HEK293 (cell line): ENCODE measurements around the gene FILIP1L.

ENCODE experiments used
- CTCF ChIA-PET: fragments of 350-600 bp; formaldehyde crosslinking; extraction: SDS; loops from one replicate; lab custom pipeline; 2021; ENCODE audit warnings: antibody characterized with exemption; lab: Yijun Ruan, JAX
- POLR2A ChIA-PET: fragments of 300-600 bp; formaldehyde crosslinking; extraction: SDS; loops from one replicate; lab custom pipeline; 2020; ENCODE audit warnings: antibody characterized with exemption, inconsistent platforms; lab: Yijun Ruan, JAX
- H3K27ac ChIP-seq: fragments of 200-500 bp; sonication (Bioruptor generic); 2 replicates; pipeline ENCODE4 v1.5.1; 2014; ENCODE audit warnings: low read depth, low read length, control low read depth, inconsistent platforms; ENCODE audit errors: extremely low read depth
- H3K36me3 ChIP-seq, 2 experiments: fragments of 200-500 bp in 1 of 2; sonication (Bioruptor generic) in 1 of 2; 1 replicate in 1 of 2; 2 replicates in 1 of 2; pipeline ENCODE4 v1.5.1; 2014 to 2017; ENCODE audit warnings: inconsistent platforms in 2 of 2, low read length in 2 of 2; ENCODE audit not compliant: control insufficient read depth in 2 of 2, insufficient read depth in 1 of 2
- H3K4me1 ChIP-seq: fragments of 200-500 bp; sonication (Bioruptor generic); 2 replicates; pipeline ENCODE4 v1.5.1; 2014; ENCODE audit warnings: mild to moderate bottlenecking, low read length, inconsistent platforms; ENCODE audit not compliant: control insufficient read depth, insufficient read depth
- H3K4me3 ChIP-seq: 2 replicates; pipeline ENCODE4 v1.5.1; 2011; ENCODE audit warnings: low read depth, mild to moderate bottlenecking, control low read depth, low read length, moderate library complexity
- H3K9me3 ChIP-seq: fragments of 200-500 bp; sonication (Bioruptor generic); 2 replicates; pipeline ENCODE4 v1.5.1; 2014; ENCODE audit warnings: low read depth, low read length, inconsistent platforms; ENCODE audit not compliant: control insufficient read depth, insufficient read depth
- BCL11A ChIP-seq: fragments of 450-650 bp; formaldehyde crosslinking; IDR thresholded peaks from 2 replicates; pipeline ENCODE4 v1.5.1; 2016; ENCODE audit warnings: low read depth, missing biosample characterization, missing genetic modification characterization
- BCL6B ChIP-seq: fragments of 450-650 bp; formaldehyde crosslinking; IDR thresholded peaks from 2 replicates; pipeline ENCODE4 v1.5.1; 2017; ENCODE audit warnings: missing biosample characterization, missing genetic modification characterization
- GFI1B ChIP-seq: fragments of 450-650 bp; formaldehyde crosslinking; IDR thresholded peaks from 2 replicates; pipeline ENCODE4 v1.5.1; 2016; ENCODE audit warnings: missing biosample characterization, missing genetic modification characterization
- GLI2 ChIP-seq: fragments of 450-650 bp; formaldehyde crosslinking; IDR thresholded peaks from 2 replicates; pipeline ENCODE4; 2017; ENCODE audit warnings: missing biosample characterization, missing genetic modification characterization, low read depth, borderline replicate concordance
- HOXA7 ChIP-seq: sonication (generic); formaldehyde crosslinking; IDR thresholded peaks from 2 replicates; pipeline ENCODE4 v1.8.1; 2022; ENCODE audit warnings: missing genetic modification reagents, borderline replicate concordance
- KLF1 ChIP-seq: fragments of 450-650 bp; formaldehyde crosslinking; IDR thresholded peaks from 2 replicates; pipeline ENCODE4 v1.5.1; 2016; ENCODE audit warnings: missing biosample characterization, missing genetic modification characterization
- KLF10 ChIP-seq: fragments of 450-650 bp; IDR thresholded peaks from 2 replicates; pipeline ENCODE4 v1.5.1; 2018; ENCODE audit warnings: missing biosample characterization, mild to moderate bottlenecking, missing genetic modification characterization
- KLF16 ChIP-seq: fragments of 450-650 bp; formaldehyde crosslinking; IDR thresholded peaks from 2 replicates; pipeline ENCODE4 v1.5.1; 2017; ENCODE audit warnings: missing biosample characterization, missing genetic modification characterization
- KLF7 ChIP-seq: fragments of 450-650 bp; formaldehyde crosslinking; IDR thresholded peaks from 2 replicates; pipeline ENCODE4 v1.5.1; 2016; ENCODE audit warnings: missing biosample characterization, missing genetic modification characterization, borderline replicate concordance
- OSR2 ChIP-seq: fragments of 450-650 bp; formaldehyde crosslinking; IDR thresholded peaks from 2 replicates; pipeline ENCODE4 v1.5.1; 2016; ENCODE audit warnings: missing biosample characterization, missing genetic modification characterization
- RBAK ChIP-seq: fragments of 450-650 bp; formaldehyde crosslinking; IDR thresholded peaks from 2 replicates; pipeline ENCODE4 v1.5.1; 2016; ENCODE audit warnings: missing biosample characterization, missing genetic modification characterization
- SCRT1 ChIP-seq: fragments of 450-650 bp; formaldehyde crosslinking; IDR thresholded peaks from 2 replicates; pipeline ENCODE4 v1.5.1; 2016; ENCODE audit warnings: missing biosample characterization, missing genetic modification characterization, borderline replicate concordance
- ZBTB17 ChIP-seq: fragments of 450-650 bp; formaldehyde crosslinking; IDR thresholded peaks from 2 replicates; pipeline ENCODE4 v1.5.1; 2016; ENCODE audit warnings: missing biosample characterization, missing genetic modification characterization
- ZBTB48 ChIP-seq: fragments of 450-650 bp; formaldehyde crosslinking; IDR thresholded peaks from 2 replicates; pipeline ENCODE4 v1.5.1; 2016; ENCODE audit warnings: missing biosample characterization, missing genetic modification characterization
- ZFP3 ChIP-seq: fragments of 450-650 bp; formaldehyde crosslinking; IDR thresholded peaks from 2 replicates; pipeline ENCODE4 v1.5.1; 2016; ENCODE audit warnings: low read depth, missing biosample characterization, missing genetic modification characterization
- ZFP41 ChIP-seq: fragments of 450-650 bp; formaldehyde crosslinking; IDR thresholded peaks from 2 replicates; pipeline ENCODE4 v1.5.1; 2016; ENCODE audit warnings: missing biosample characterization, missing genetic modification characterization, borderline replicate concordance
- ZNF114 ChIP-seq: fragments of 450-650 bp; formaldehyde crosslinking; IDR thresholded peaks from 2 replicates; pipeline ENCODE4 v1.5.0; 2017; ENCODE audit warnings: missing biosample characterization, missing genetic modification characterization
- ZNF221 ChIP-seq: fragments of 450-650 bp; formaldehyde crosslinking; IDR thresholded peaks from 2 replicates; pipeline ENCODE4 v1.5.1; 2017; ENCODE audit warnings: missing biosample characterization, missing genetic modification characterization, borderline replicate concordance
- ZNF266 ChIP-seq: fragments of 450-650 bp; formaldehyde crosslinking; IDR thresholded peaks from 2 replicates; pipeline ENCODE4 v1.5.1; 2016; ENCODE audit warnings: missing biosample characterization, missing genetic modification characterization, low read depth
- ZNF391 ChIP-seq: fragments of 450-650 bp; formaldehyde crosslinking; IDR thresholded peaks from 2 replicates; pipeline ENCODE4 v1.5.1; 2016; ENCODE audit warnings: low read depth, missing biosample characterization, missing genetic modification characterization, borderline replicate concordance
- ZNF449 ChIP-seq: fragments of 450-650 bp; formaldehyde crosslinking; IDR thresholded peaks from 2 replicates; pipeline ENCODE4 v1.5.1; 2017; ENCODE audit warnings: missing biosample characterization, mild to moderate bottlenecking, missing genetic modification characterization, moderate library complexity
- ZNF558 ChIP-seq: fragments of 450-650 bp; formaldehyde crosslinking; IDR thresholded peaks from 2 replicates; pipeline ENCODE4 v1.5.1; 2016; ENCODE audit warnings: missing biosample characterization, missing genetic modification characterization
- ZNF596 ChIP-seq: fragments of 450-650 bp; IDR thresholded peaks from 2 replicates; pipeline ENCODE4 v1.5.0; 2018; ENCODE audit warnings: missing biosample characterization, mild to moderate bottlenecking, missing genetic modification characterization, moderate library complexity
- ZNF623 ChIP-seq: fragments of 450-650 bp; formaldehyde crosslinking; IDR thresholded peaks from 2 replicates; pipeline ENCODE4 v1.5.1; 2016; ENCODE audit warnings: missing biosample characterization, missing genetic modification characterization
- ZNF664 ChIP-seq: fragments of 450-650 bp; formaldehyde crosslinking; IDR thresholded peaks from 2 replicates; pipeline ENCODE4 v1.5.1; 2016; ENCODE audit warnings: missing biosample characterization, missing genetic modification characterization
- ZNF692 ChIP-seq: fragments of 450-650 bp; formaldehyde crosslinking; IDR thresholded peaks from 2 replicates; pipeline ENCODE4 v1.5.1; 2016; ENCODE audit warnings: missing biosample characterization, missing genetic modification characterization

Gene FILIP1L

GRCh38 chr3:99864289-99864688 is 250.0 kb downstream of the FILIP1L start (continued):
- no peak for TF ChIP-seq KLF7
- TF ChIP-seq ZNF596 (tag by site-specific recombination), result no peak
- TF ChIP-seq ZNF449 (tag by site-specific recombination), result no peak
- TF ChIP-seq ZNF623, result no peak
- no peak for TF ChIP-seq KLF1
- no peak for TF ChIP-seq ZNF558
- TF ChIP-seq, all 188 proteins: peak for 0

- H3K4me3 ChIP-seq, result no peak overlapping the region
- peaks cover 18% of the 10 kb centered on the region for H3K4me1 ChIP-seq
- no peaks in the 10 kb centered on the region for H3K36me3 ChIP-seq
- TF ChIP-seq ZNF266 (tag by site-specific recombination) (no peak), GLI2 (no peak), ZNF391 (tag by site-specific recombination) (no peak), ZNF623 (no peak), KLF10 (tag by site-specific recombination) (no peak), ZNF114 (tag by site-specific recombination) (no peak), BCL11A (tag by site-specific recombination) (no peak)
- H3K9me3 ChIP-seq, result no peaks in the 10 kb centered on the region
- ChIA-PET POLR2A (no interaction called here), CTCF (interaction anchor here (0.7 to 1.0 kb wide), 3 partner anchors 9 to 391 kb away, joined by 3 read pairs; no protein-coding TSS in a partner anchor)
- no peak overlapping the region for H3K27ac ChIP-seq
Measured at GRCh38 chr3:99863588-99863987, 250.7 kb downstream of the FILIP1L start.

- H3K9me3 ChIP-seq, result no peaks in the 10 kb centered on the region
- H3K27ac ChIP-seq, result no peak overlapping the region
- no peaks in the 10 kb centered on the region for H3K36me3 ChIP-seq
- H3K4me1 ChIP-seq, result peaks cover 15% of the 10 kb centered on the region
- H3K4me3 ChIP-seq, result no peak overlapping the region
- CTCF ChIA-PET, result interaction anchor here (0.9 to 1.0 kb wide), 2 partner anchors 19 to 195 kb away, joined by 3 to 4 read pairs; no protein-coding TSS in a partner anchor
- POLR2A ChIA-PET, result no interaction called here
- TF ChIP-seq OSR2 (tag by site-specific recombination), result no peak
- TF ChIP-seq, all 188 proteins: peak for 0
Measured at GRCh38 chr3:99863002-99863401, 251.3 kb downstream of the FILIP1L start.

- ChIA-PET POLR2A (no interaction called here), CTCF (interaction anchor here (0.9 kb wide), 1 partner anchor 18 kb away, joined by 4 read pairs; no protein-coding TSS in a partner anchor)
- H3K4me3 ChIP-seq, result no peak overlapping the region
- peaks cover 12% of the 10 kb centered on the region for H3K4me1 ChIP-seq
- H3K9me3 ChIP-seq, result no peaks in the 10 kb centered on the region
- H3K27ac ChIP-seq, result no peak overlapping the region
- no peaks in the 10 kb centered on the region for H3K36me3 ChIP-seq
- no peak for TF ChIP-seq KLF16 (tag by site-specific recombination)
- no peak for TF ChIP-seq HOXA7 (CRISPR knock-in tag)
- TF ChIP-seq ZBTB17 (tag by site-specific recombination), result no peak
- TF ChIP-seq ZNF221 (tag by site-specific recombination), result no peak
- TF ChIP-seq GFI1B (tag by site-specific recombination), result no peak
- TF ChIP-seq BCL11A (tag by site-specific recombination), result no peak
- no peak for TF ChIP-seq BCL6B (tag by site-specific recombination)
- no peak for TF ChIP-seq ZBTB48 (tag by site-specific recombination)
- no peak for TF ChIP-seq ZFP41 (tag by site-specific recombination)
- no peak for TF ChIP-seq SCRT1 (tag by site-specific recombination)
- no peak for TF ChIP-seq ZNF664
- no peak for TF ChIP-seq RBAK (tag by site-specific recombination)
- no peak for TF ChIP-seq ZNF692 (tag by site-specific recombination)
- TF ChIP-seq ZFP3 (tag by site-specific recombination), result no peak
- TF ChIP-seq, all 188 proteins: peak for 0
Measured at GRCh38 chr3:99862208-99862607, 252.1 kb downstream of the FILIP1L start.
